ENCODE measurements around the gene COA8. TPM values are rescaled to one million over a fixed set of nuclear protein-coding genes. Genes with fewer than 3 reads are reported as not detected.

The COA8 gene
- total and polyA plus RNA-seq, 2 of the 13 experiments (the other 11 are each of a cell fraction or from before 2014, with no cell fraction given), result 10.9 to 25.1 TPM

- TF ChIP-seq ARNT2 (CRISPR knock-in tag; IDR thresholded peaks at IDR 0.05; ENCODE audit: low read depth) (no peak), PBX3 (CRISPR knock-in tag; IDR thresholded peaks at IDR 0.05; ENCODE audit: borderline replicate concordance) (0 out of 2 replicates have a peak, but pooled peaks have one; percentile 33), ZNF503 (CRISPR knock-in tag; IDR thresholded peaks at IDR 0.05) (0 out of 2 replicates have a peak, but pooled peaks have one; percentile 31), ZNF766 (CRISPR knock-in tag; IDR thresholded peaks at IDR 0.05; ENCODE audit: borderline replicate concordance) (no peak), NFE2 (CRISPR knock-in tag; IDR thresholded peaks at IDR 0.05) (no peak), RXRA (CRISPR knock-in tag; IDR thresholded peaks at IDR 0.05) (0 out of 2 replicates have a peak, but pooled peaks have one; percentile 28), TBX2 (CRISPR knock-in tag; IDR thresholded peaks at IDR 0.05; ENCODE audit: borderline replicate concordance) (peak; percentile 31; the same call in 1 of the 2 replicates), ZBTB42 (CRISPR knock-in tag; IDR thresholded peaks at IDR 0.05) (0 out of 2 replicates have a peak, but pooled peaks have one; percentile 27), ZNF180 (CRISPR knock-in tag; IDR thresholded peaks at IDR 0.05; ENCODE audit: borderline replicate concordance, low read depth) (no peak), ZNF878 (CRISPR knock-in tag; IDR thresholded peaks at IDR 0.05) (no peak), CENPT (CRISPR knock-in tag; IDR thresholded peaks at IDR 0.05; ENCODE audit: low read depth) (no peak), ETV6 (CRISPR knock-in tag; conservative IDR thresholded peaks at IDR 0.05) (no peak), ZNF33B (CRISPR knock-in tag; IDR thresholded peaks at IDR 0.05) (peak; percentile 28; the same call in 1 of the 2 replicates), KLF12 (CRISPR knock-in tag; IDR thresholded peaks at IDR 0.05; ENCODE audit: borderline replicate concordance) (peak; percentile 13; the same call in 1 of the 2 replicates), ZNF546 (CRISPR knock-in tag; conservative IDR thresholded peaks at IDR 0.05) (0 out of 2 replicates have a peak, but pooled peaks have one; percentile 23), ZNF260 (CRISPR knock-in tag; IDR thresholded peaks at IDR 0.05; ENCODE audit: borderline replicate concordance, low read depth) (no peak), LCORL (IDR thresholded peaks at IDR 0.05) (no peak), LCORL (CRISPR knock-in tag; IDR thresholded peaks at IDR 0.05) (peak; percentile 45; the same call in 1 of the 2 replicates)
- TF ChIP-seq, protein P1, sequence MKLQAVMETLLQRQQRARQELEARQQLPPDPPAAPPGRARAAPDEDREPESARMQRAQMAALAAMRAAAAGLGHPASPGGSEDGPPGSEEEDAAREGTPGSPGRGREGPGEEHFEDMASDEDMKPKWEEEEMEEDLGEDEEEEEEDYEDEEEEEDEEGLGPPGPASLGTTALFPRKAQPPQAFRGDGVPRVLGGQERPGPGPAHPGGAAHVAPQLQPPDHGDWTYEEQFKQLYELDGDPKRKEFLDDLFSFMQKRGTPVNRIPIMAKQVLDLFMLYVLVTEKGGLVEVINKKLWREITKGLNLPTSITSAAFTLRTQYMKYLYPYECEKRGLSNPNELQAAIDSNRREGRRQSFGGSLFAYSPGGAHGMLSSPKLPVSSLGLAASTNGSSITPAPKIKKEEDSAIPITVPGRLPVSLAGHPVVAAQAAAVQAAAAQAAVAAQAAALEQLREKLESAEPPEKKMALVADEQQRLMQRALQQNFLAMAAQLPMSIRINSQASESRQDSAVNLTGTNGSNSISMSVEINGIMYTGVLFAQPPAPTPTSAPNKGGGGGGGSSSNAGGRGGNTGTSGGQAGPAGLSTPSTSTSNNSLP (IDR thresholded peaks at IDR 0.05; ENCODE audit: low read depth, low read length), result no peak
- TF ChIP-seq, protein P2, sequence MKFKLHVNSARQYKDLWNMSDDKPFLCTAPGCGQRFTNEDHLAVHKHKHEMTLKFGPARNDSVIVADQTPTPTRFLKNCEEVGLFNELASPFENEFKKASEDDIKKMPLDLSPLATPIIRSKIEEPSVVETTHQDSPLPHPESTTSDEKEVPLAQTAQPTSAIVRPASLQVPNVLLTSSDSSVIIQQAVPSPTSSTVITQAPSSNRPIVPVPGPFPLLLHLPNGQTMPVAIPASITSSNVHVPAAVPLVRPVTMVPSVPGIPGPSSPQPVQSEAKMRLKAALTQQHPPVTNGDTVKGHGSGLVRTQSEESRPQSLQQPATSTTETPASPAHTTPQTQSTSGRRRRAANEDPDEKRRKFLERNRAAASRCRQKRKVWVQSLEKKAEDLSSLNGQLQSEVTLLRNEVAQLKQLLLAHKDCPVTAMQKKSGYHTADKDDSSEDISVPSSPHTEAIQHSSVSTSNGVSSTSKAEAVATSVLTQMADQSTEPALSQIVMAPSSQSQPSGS (CRISPR knock-in tag; IDR thresholded peaks at IDR 0.05), result 0 out of 2 replicates have a peak, but pooled peaks have one; percentile 10
- TF ChIP-seq, protein P3, sequence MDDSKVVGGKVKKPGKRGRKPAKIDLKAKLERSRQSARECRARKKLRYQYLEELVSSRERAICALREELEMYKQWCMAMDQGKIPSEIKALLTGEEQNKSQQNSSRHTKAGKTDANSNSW (CRISPR knock-in tag; IDR thresholded peaks at IDR 0.05; ENCODE audit: borderline replicate concordance), result 0 out of 2 replicates have a peak, but pooled peaks have one; percentile 25
- TF ChIP-seq, protein P4, sequence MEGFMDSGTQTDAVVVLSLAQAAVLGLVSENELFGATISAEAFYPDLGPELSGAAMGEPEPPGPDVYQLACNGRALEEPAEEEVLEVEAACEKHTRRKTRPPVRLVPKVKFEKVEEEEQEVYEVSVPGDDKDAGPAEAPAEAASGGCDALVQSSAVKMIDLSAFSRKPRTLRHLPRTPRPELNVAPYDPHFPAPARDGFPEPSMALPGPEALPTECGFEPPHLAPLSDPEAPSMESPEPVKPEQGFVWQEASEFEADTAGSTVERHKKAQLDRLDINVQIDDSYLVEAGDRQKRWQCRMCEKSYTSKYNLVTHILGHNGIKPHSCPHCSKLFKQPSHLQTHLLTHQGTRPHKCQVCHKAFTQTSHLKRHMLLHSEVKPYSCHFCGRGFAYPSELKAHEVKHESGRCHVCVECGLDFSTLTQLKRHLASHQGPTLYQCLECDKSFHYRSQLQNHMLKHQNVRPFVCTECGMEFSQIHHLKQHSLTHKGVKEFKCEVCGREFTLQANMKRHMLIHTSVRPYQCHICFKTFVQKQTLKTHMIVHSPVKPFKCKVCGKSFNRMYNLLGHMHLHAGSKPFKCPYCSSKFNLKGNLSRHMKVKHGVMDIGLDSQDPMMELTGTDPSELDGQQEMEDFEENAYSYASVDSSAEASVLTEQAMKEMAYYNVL (CRISPR knock-in tag; IDR thresholded peaks at IDR 0.05; ENCODE audit: borderline replicate concordance), result 0 out of 2 replicates have a peak, but pooled peaks have one; percentile 16
These were observed 656 bp upstream of the COA8 start (continued) for GRCh38 chr14:103562179-103562428.

All from HepG2 (cell line).